Thyroid gland (tissue), 4 donors: ENCODE measurements around the gene TK2.

Experiments used
- CTCF ChIP-seq, 6 experiments: fragments of 200-600 bp in 3 of 6; fragments of 450-650 bp in 3 of 6; sonication (generic) in 3 of 6; IDR thresholded peaks; one replicate each; pipeline ENCODE4 v1.5.1; 2016 to 2019; ENCODE audit warnings: antibody characterized with exemption in 6 of 6, mild to moderate bottlenecking in 2 of 6, inconsistent platforms in 1 of 6, moderate library complexity in 1 of 6
- POLR2A ChIP-seq, 2 donors: fragments of 450-650 bp; IDR thresholded peaks; one replicate each; pipeline ENCODE4 v1.6.1; 2017; ENCODE audit warnings: antibody characterized with exemption in 2 of 2, mild to moderate bottlenecking in 2 of 2, moderate library complexity in 1 of 2

- TF ChIP-seq POLR2A (IDR thresholded peaks at IDR 0.05) (no peak), CTCF (IDR thresholded peaks at IDR 0.05) (no peak)
These were observed 13.1 kb upstream of the TK2 start for GRCh38 chr16:66562986-66563385.
